ENCODE data around the gene SCARB1. TPM values are rescaled to one million over a fixed set of nuclear protein-coding genes. Genes with fewer than 3 reads are reported as not detected.
A peak's percentile ranks its signal among the peaks of the same experiment; 100 is the strongest.

The SCARB1 gene
- total RNA-seq, 1 donor from 2014 or later: 170 TPM

DNA sequence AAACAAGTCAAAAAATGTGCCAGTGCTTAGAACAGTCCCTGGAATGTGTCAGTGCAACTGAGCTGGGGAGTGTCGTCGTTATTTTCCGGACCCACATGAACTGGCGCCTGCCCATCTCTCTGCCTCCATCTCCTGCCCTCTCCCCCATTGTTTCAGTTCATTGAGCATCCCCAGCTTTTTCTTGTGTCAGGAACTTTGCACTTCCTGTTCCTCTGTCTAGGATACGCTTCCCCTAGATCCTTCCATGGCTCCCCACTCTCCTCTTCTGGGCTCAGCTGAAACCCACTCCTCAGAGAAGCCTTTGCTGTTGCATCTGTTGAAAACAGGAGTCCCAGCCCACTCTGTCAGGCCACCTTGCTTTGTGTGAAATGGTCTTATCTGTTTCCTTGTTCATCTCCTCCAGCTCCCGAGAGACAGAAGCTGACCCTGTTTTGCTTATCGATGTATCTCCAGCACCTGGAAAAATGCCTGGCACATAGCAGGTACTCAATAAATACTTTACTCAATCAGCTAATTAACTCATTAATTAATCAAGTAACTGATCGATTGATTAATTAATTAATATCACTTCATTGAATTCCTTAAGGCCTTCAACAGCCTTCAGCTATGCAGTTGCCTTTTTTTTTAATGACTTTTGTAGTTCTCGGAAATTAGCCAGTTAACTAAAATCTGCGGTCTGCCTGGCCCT lies 2.7 kb upstream of the SCARB1 start:
- DNase-seq (ENCODE audit: low spot score) (no peak), ATAC-seq (no peak)

DNA sequence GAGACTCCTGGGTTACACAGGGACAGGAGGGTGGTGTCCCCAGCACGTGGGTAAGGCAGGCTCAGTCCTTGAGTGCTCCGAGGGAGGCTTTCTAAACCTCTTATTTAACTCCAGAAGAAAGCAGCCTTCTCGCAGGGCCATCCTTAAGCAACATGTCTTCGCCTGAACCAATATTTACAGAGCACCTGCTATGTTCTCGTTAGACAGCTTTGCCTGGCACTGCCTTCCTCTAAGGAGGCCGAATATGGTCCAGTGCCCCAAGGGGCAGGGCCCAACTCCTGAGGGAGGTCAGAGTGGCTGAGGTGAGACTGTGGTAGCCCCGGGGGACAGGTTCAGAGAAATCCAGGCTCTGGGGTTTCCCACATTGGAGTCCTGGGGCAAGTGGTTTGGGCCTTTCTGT lies 2.1 kb upstream of the SCARB1 start:
- DNase-seq (ENCODE audit: low spot score) (no peak), ATAC-seq (no peak)

DNA sequence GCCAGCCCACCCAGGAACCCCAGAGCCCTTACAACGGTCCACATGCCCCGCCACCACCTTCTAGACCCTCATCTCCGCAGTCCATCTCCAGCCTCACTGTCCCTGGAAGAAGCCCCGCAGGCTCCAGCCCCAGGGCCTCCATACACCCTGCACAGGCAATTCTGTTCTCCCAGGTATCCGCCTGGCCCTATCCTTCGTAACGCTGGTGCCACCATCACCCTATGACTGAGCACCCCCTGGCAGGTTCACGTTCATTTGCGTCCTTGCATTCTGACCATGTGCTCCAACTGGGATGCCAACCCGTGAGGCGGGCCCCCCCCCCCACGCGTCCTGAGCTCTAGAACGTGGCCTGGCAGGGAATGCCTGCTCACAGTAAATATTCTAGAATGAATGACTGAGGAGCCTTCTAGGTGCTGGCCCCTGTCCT lies 675 bp upstream of the SCARB1 start:
- ATAC-seq (no peak), DNase-seq (ENCODE audit: low spot score) (no peak)

DNA sequence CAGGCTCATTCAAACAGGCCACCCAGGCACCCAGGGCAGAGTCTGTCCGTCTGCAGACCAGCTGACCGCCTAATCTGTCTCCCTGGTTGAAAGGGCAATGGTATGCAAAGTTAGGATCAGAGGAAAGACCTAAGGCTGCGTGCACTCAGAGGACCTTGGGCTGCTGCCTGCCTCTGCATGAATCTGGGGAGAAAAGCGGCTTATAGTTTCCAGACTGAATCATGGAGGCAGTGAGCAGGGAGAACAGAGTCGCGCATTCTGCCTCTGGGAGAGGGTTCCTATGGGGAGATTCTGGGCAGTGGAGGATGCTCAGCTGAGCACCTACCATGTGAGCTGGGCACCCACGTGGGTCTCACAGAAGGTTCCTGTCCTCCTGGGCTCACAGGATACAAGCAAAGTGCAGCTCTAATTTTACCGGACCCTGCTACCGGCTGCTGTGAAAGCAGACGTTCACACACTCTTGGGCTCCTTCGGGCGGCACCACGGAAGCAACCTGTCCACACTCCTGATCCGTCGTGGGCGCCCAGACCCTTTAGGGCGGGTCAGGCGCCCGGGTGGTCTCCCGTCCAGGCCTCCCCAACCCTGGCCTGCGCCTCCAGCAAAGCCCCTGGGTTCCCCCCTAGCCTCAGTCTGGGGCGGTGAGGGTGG lies 772 bp downstream of the SCARB1 start:
- DNase-seq (ENCODE audit: low spot score) (peak; percentile 71), ATAC-seq (peak; percentile 58)

DNA sequence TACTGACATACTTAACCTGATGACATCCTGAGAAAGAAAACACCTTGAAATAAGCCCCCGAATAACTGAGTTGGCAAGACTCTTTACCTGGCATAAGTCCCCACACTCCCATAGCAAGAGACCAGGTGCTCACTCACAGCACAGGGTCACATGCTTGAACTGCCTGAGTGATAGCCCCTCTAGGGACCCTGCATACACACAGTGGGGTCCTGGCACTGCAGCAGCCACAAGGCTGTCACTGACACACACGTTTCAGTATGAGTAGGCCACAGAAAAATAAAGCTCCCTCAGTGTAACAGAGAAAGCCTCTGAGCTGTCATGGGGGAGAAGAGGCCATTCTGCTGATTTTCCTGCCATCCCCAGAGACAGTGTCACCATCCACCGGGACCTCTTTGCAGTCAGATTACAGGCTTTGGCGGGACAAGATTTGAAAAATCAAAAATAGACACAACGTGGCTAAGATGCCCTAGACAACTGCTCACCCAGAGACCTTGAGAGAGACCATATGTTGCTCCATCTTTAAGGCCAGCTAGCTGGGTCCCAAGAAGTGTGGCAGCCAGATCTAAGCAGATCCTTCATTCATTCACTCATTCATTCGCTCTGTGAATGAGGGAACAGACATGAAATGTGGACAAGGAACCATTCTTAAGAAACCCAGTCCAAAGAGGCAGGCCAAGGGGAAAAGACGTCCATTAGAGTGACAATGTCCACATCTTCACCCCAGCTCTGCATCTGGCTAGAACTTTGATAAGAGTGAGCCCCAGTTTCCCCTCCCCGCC lies 1.6 kb downstream of the SCARB1 start:
- DNase-seq (ENCODE audit: low spot score) (no peak), ATAC-seq (no peak)

DNA sequence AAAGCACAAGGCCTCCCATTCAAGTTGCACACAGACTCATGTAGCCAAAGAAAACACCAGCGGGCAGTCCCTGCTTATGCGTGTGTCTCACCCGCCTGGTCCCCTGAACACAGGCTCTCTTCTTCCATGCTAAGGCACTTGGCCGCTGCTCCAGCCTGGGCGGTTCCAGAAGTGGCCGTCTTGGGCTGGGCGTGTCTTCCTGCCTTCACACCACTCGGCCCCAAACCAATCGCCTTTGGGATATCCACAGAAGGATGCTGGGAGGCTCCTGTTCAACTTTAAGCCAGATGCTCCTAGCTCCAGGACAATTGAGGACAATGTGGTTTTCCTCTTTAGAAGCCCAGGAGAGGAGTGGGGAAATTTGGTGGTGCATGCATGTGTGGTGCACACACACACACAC lies 2.2 kb downstream of the SCARB1 start:
- DNase-seq (ENCODE audit: low spot score) (no peak), ATAC-seq (no peak)

DNA sequence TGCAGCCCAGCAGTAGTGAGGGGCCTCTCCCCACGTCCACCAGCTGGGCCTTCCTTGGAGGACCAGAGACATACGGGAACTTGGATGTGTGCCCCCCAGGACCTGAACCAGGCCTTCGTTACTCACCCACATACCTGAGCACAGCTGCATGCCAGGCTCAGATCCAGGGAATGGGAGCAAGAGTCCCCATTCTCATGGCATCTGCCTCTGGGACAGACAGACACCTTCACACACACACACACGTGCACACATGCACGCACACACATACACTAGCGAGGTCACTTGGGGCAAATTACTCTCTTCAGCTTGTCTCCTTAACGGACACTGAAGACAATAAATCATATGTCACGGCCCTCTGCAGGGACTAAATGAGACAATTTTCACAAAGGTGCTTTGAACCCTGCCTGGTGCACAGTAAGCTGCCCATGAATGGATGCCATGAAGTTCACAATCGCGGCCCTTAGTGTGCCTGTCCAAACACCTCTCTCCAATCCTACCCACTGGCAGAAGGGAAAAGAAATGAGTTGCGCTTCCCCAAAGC lies 5.7 kb downstream of the SCARB1 start:
- no peak for DNase-seq (ENCODE audit: low spot score)
- ATAC-seq: no peak

DNA sequence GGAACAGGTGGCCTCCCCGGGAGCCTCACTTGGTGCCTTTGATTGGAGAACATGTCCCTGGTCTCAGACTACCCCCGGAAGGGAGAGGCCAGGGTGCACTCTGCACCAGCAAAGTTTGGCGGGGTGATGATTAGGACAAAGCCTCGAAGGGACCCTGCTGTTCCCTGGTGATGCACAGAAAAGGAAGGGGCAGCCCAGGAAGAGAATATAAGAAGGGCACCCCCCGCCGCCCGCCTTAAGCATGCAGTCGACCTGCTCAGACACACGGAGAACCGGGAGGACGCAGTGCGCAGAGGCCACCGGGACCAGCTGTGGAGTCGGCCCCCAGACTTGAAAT lies 6.9 kb downstream of the SCARB1 start:
- DNase-seq (ENCODE audit: low spot score): no peak

DNA sequence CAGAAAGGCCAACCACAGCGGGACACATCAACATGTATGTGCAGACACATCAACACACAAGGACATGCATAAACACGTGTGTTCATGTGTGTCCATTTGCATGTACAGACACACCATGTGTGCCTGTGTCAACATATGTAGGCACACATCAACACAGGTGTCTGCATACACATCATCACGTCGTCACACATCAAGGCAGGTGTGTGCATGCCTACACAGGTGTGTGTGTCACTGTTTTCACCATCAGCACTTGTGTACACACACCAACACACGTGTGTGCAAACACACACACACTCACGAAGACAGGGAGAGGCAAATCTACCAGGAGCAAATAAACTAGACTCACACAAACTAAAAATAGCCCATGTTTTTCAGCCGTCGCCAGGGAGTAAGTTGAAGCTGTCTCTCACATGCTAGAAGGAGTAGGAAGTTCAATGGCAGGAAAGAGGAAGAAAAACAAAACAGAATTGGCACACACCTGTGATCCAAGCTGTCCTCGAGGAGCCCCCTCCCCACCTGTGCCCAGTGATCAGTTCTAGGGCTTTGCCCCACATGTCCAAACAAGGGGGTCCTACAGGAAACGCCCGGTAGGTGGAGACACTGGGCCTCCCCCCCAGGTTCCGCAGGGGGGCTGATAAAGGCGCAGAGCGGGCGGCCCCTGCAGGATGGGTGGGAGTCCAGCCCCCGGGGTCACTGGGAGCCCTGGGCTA lies 7.4 kb downstream of the SCARB1 start:
- ATAC-seq (no peak), DNase-seq (ENCODE audit: low spot score) (no peak)

More for the DNA sequence above, 6.9 kb downstream of the SCARB1 start:
- ATAC-seq: no peak

DNA sequence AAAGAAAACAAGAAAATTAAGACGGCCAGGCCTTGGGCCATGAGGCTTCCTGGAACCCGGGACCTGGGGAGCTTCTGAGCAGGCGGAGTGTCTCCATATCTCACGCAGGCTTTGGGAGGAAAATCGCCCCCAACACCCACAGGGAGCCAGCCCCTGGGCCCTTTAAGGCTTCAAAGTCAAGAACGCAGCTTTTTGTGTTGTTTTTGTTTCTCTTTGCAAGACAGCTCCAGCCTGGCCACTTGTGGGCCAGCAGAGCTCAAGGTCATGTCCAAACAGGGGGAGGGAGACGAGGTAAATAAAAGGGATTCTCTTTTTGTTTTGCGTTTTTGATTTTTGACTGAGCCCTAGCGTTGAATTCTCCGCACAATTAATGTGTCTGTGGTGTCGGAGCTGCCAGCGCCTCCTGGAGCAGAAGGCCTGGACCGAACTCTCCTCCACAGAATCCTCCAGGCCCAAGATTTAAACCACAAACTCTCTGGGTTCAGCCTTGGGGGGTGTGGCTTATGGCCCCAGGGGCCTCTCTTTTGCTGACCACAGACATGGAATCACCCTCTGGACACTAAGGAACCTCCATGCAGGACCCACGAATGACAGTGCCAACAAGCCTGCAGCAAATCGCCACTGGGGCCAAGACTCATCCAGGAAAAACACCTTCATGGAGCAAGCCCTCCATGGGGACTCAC lies 8.2 kb downstream of the SCARB1 start:
- DNase-seq (ENCODE audit: low spot score) (no peak), ATAC-seq (peak; percentile 3)

DNA sequence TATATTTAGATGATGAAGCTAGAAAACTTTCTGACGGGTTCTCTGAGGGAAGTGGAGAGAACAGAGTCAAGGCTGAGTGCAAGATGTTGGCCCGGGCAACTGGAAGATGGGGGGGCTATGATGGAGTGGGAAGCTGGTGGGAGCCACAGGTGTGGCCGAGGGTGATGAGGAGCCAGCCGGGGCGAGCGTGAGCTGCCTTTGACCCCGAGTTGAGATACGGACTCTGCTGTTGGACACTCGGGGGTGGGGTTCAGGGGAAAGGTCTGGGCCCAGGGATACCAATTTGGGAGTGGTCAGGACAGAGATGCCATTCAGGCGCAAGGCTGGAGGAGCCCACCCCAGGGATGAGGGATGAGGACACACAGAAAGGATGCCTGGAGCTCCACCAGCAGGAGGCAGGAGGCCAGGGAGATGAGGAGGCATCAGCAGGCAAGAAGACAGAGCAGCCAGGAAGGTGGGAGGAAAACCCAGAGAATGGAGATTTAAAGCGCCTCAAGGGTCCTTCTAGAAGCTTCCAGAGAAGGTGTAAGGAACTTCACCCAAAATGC lies 9.0 kb downstream of the SCARB1 start:
- DNase-seq (ENCODE audit: low spot score): no peak
- ATAC-seq: peak; percentile 1

DNA sequence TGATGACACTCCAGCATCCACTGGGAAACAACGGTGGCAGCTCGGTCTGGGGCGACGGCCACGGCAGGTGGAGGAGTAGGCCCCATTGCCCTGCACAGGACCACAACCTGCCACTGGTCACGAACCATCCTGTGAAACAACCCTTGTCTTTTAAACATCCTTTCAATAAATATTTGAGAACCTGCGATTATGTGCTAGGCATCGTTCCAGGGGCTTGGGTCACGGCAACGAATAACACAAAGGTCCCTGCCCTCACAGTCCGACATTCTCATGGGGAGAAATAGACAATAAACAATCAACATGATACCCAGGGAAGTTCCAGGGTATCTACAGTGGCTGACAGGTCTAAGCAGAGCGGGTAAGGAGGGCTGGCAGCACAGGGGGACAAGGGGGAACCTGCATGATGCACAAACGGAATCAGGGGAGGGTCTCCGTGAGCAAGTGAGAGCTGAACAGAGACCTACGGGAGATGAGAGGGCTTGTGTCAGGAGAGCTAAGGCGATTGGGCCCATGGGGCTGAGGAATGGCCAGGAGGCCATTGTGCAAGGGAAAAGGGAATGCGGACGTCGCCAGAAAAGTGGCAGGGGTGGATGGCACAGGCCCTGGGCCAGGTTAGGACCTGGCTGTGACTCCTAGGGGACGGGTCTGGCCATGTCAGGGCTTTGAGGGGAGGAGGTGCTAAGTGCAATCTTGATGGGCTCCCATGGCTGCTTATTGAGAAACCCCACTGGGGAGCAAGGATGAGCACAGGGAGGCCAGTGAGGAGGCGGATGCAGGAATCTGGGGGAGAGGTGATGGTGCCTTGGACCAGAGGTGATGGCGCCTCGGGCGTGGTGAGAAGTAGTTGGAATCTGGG lies 9.7 kb downstream of the SCARB1 start:
- DNase-seq (ENCODE audit: low spot score): peak; percentile 87
- peak; percentile 66 for ATAC-seq

DNA sequence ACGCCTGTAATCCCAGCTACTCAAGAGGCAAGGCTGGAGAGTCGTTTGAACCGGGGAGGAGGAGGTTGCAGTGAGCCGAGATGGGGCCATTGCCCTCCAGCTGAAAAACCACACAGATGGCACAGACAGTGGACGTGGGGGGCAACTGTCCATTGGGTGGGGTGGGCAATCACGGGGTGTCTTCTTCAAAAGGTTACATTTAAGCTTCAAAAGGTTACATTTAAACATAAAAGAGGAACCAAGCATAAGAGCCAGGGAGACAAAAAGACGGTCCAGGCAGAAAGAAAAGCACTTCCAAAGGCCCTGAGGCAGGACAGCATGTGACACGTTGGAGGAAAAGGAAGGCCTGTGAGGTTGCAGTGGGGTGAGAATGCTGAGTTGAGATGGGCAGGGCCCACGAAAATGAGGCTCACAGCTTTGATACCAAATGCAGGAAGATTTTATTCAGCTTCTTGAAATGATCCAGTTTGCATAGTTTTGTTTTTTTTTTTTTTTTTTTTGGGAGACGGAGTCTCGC lies 10.7 kb downstream of the SCARB1 start:
- DNase-seq (ENCODE audit: low spot score) (no peak), ATAC-seq (no peak)

DNA sequence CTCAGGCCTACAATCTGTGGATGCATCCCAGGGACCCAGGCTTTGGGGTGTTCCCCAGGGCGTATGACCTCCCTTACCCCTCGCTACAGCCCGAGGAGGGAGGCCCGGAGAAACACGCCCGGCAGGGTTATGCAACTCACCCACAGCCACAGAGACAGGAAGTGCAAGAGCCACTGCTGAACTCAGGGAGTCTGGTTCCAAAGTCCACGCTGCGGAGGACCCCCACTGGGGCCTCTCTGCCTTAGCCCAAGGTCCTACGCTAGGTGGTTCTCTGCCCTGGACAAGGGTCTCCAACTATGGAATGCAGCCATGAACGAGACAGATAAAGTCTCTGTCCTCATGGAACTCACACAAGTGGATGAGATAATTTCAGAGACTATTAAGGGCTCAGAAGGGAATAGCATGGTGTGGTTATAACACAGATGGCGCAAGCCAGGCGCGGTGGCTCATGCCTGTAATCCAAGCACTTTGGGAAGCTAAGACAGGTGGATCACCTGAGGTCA lies 11.3 kb downstream of the SCARB1 start:
- peak; percentile 60 for ATAC-seq
- DNase-seq (ENCODE audit: low spot score): peak; percentile 84

DNA sequence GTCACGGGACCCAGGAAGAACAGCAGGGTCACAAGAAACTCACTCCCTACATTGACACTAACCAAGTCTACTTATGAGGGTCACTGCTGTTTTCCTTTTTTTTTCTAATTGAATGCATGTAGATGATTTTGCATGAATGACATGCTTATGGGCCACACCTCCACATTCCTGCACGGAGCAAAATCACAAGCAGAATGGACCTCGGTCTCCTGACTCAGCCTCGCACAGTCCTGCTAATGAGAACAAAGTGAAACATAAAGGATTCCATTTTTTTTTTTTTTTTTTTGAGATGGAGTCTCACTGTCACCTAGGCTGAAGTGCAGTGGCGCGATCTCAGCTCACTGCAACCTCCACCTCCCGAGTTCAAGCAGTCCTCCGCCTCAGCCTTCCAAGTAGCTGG lies 12.3 kb downstream of the SCARB1 start:
- no peak for ATAC-seq

DNA sequence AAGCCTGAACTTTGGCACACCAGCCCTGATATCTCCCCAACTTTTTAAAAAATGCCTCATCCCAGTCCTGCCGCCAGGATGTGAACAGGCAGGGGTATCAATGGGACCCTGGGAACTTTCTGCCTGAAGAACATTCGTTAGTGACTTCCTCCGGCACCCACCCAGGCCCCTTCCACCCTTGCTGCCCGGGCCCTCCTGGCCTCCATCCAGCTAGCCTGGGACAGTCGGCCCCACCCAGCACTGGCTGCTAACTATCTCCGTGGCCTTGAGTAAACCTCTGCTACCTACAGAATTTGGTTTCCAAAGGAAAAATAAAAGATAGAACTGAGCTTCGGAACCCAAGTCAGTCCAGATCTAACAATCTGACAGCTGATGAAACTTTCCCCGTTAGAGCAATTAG lies 14.3 kb downstream of the SCARB1 start:
- no peak for DNase-seq (ENCODE audit: low spot score)

More for the DNA sequence above, 12.3 kb downstream of the SCARB1 start:
- no peak for DNase-seq (ENCODE audit: low spot score)

DNA sequence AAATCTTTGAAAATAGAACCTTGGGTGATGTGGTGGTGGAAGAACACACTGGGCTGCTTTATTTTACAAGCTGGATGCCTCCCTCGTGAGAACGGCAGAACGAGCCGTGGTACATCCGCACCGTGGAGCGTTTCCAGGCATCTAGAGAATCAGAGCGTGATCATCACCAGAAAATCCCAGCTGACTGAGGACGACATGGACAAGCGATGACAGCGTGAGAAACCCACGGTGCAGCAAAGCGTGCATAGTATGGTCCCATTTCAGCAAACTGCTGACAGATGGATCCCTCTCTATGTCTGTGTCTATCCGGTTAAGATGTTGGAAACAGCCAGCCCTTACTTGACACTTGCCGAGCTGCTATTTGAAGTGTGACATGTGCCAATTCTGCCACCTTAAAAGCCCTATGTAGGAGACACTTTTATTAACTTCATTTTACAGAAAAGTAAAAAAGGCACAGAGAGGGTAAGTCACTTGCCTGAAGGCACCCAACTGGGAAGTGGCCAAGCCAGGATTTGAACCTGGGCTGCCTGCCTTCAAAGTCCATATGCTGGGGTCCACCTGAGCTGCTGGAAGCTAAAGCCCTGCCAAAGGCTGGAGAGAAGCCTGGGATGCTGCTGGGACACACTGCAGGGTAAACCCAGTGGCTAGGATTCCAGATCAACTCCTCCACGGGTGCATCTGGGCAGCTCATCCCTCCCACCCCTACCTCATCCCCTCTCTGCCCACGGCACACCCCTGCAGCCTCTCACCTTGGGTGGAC lies 14.9 kb downstream of the SCARB1 start:
- DNase-seq (ENCODE audit: low spot score) (no peak), ATAC-seq (no peak)

More for the DNA sequence above, 14.3 kb downstream of the SCARB1 start:
- ATAC-seq: no peak

Measured in left lobe of liver (tissue), 2 donors.